ENCODE measurements around the gene RPUSD3. TPM values are rescaled to one million over a fixed set of nuclear protein-coding genes. Genes with fewer than 3 reads are reported as not detected.

The RPUSD3 gene
- total and polyA plus RNA-seq, 9 of the 15 experiments (the other 6 are each of a cell fraction or from before 2014, with no cell fraction given), result 13.8 to 99.0 (median 59.3) TPM

DNA sequence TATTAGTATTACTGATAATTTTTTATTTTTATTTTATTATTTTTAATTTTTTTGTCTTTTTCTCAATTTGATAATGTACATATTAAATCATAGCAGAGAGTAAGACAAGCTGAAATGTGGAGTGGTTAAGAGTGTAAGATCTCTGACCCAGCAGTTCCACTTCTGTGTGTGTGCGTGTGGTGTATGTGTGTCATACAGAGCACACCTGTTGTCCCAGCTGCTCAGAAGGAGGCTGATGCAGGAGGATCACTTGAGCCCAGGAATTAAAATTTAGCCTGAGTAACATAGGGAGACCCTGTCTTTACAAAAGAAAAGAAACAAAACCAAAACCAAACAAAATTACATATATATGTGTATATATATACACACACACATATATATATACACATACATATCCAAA lies 37.6 kb upstream of the RPUSD3 start:
- peaks cover 12 to 27% of the 10 kb centered on the region in 2 experiments for H3K4me1 ChIP-seq (replicated peaks in 1 of 2; ENCODE audit: control insufficient read depth in 2 of 2, insufficient read depth in 2 of 2, low read length in 2 of 2)
- H3K9ac ChIP-seq (ENCODE audit: insufficient read depth in 1 of 2, low read depth in 2 of 2, low read length in 2 of 2), result no peak overlapping the region
- no peak overlapping the region for H3K4me3 ChIP-seq
- H3K9me1 ChIP-seq (ENCODE audit: control insufficient read depth, insufficient read depth, low read length), result no peaks in the 10 kb centered on the region
- H3K36me3 ChIP-seq (ENCODE audit: control insufficient read depth, insufficient read depth, low read length), result no peaks in the 10 kb centered on the region
- no TSS peak for BruUV-seq (replicated peaks)
- ATAC-seq (no peak), DNase-seq (ENCODE audit: extremely low read depth in 1 of 4, low spot score in 3 of 4) (no peak), FAIRE-seq (no peak)
- in situ Hi-C loops (cut with MboI) (no loop called here), intact Hi-C loops (cut with micrococcal nuclease) (no loop called here)
- ChIA-PET POLR2A (interaction anchor here (1.2 kb wide), 1 partner anchor 17 kb away, joined by 4 read pairs; no protein-coding TSS in a partner anchor), CTCF (ENCODE audit: low intra/inter-chr PET ratio) (no interaction called here)
- H2AFZ ChIP-seq (ENCODE audit: low read depth, low read length), result no peak overlapping the region
- no peaks in the 10 kb centered on the region for H3K79me2 ChIP-seq (ENCODE audit: control insufficient read depth, insufficient read depth, low read length)
- WGBS (ENCODE audit: insufficient coverage, low coverage, missing lambda C conversion rate), result 100% methylated on average over 1 of the region's 1 CpG
- H3K9me3 ChIP-seq (replicated peaks; ENCODE audit: control insufficient read depth, insufficient read depth, low read depth, low read length), result no peaks in the 10 kb centered on the region
- H4K20me1 ChIP-seq (replicated peaks; ENCODE audit: control insufficient read depth, insufficient read depth, low read length), result no peaks in the 10 kb centered on the region
- H3K27me3 ChIP-seq (ENCODE audit: control insufficient read depth in 2 of 2, insufficient read depth in 2 of 2, low read length in 2 of 2), result no peaks in the 10 kb centered on the region
- H3K27ac ChIP-seq (ENCODE audit: extremely low read depth, low read depth, low read length), result no peak overlapping the region
- H3K4me2 ChIP-seq (ENCODE audit: insufficient read depth, low read length), result no peak overlapping the region
- no peak for TF ChIP-seq U2AF2 (optimal IDR thresholded peaks at IDR 0.05; ENCODE audit: low read depth, low read length)
- TF ChIP-seq SMARCA5 (IDR thresholded peaks at IDR 0.05), result no peak
- TF ChIP-seq ERF (CRISPR knock-in tag; IDR thresholded peaks at IDR 0.05), result no peak
- TF ChIP-seq, protein P1, sequence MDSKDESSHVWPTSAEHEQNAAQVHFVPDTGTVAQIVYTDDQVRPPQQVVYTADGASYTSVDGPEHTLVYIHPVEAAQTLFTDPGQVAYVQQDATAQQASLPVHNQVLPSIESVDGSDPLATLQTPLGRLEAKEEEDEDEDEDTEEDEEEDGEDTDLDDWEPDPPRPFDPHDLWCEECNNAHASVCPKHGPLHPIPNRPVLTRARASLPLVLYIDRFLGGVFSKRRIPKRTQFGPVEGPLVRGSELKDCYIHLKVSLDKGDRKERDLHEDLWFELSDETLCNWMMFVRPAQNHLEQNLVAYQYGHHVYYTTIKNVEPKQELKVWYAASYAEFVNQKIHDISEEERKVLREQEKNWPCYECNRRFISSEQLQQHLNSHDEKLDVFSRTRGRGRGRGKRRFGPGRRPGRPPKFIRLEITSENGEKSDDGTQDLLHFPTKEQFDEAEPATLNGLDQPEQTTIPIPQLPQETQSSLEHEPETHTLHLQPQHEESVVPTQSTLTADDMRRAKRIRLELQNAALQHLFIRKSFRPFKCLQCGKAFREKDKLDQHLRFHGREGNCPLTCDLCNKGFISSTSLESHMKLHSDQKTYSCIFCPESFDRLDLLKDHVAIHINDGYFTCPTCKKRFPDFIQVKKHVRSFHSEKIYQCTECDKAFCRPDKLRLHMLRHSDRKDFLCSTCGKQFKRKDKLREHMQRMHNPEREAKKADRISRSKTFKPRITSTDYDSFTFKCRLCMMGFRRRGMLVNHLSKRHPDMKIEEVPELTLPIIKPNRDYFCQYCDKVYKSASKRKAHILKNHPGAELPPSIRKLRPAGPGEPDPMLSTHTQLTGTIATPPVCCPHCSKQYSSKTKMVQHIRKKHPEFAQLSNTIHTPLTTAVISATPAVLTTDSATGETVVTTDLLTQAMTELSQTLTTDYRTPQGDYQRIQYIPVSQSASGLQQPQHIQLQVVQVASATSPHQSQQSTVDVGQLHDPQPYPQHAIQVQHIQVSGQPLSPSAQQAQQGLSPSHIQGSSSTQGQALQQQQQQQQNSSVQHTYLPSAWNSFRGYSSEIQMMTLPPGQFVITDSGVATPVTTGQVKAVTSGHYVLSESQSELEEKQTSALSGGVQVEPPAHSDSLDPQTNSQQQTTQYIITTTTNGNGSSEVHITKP (IDR thresholded peaks at IDR 0.05; ENCODE audit: partially characterized antibody), result no peak
- TF ChIP-seq, protein P2, sequence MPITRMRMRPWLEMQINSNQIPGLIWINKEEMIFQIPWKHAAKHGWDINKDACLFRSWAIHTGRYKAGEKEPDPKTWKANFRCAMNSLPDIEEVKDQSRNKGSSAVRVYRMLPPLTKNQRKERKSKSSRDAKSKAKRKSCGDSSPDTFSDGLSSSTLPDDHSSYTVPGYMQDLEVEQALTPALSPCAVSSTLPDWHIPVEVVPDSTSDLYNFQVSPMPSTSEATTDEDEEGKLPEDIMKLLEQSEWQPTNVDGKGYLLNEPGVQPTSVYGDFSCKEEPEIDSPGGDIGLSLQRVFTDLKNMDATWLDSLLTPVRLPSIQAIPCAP (CRISPR knock-in tag; IDR thresholded peaks at IDR 0.05; ENCODE audit: borderline replicate concordance), result no peak
- TF ChIP-seq ZSCAN29 (IDR thresholded peaks at IDR 0.05), result no peak
- TF ChIP-seq NFE2 (IDR thresholded peaks at IDR 0.05; ENCODE audit: low read depth), result no peak
- TF ChIP-seq, protein P3, sequence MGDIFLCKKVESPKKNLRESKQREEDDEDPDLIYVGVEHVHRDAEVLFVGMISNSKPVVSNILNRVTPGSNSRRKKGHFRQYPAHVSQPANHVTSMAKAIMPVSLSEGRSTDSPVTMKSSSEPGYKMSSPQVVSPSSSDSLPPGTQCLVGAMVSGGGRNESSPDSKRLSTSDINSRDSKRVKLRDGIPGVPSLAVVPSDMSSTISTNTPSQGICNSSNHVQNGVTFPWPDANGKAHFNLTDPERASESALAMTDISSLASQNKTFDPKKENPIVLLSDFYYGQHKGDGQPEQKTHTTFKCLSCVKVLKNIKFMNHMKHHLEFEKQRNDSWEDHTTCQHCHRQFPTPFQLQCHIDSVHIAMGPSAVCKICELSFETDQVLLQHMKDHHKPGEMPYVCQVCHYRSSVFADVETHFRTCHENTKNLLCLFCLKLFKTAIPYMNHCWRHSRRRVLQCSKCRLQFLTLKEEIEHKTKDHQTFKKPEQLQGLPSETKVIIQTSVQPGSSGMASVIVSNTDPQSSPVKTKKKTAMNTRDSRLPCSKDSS (IDR thresholded peaks at IDR 0.05; ENCODE audit: low read depth, partially characterized antibody), result no peak
- TF ChIP-seq BACH1 (tag; IDR thresholded peaks at IDR 0.05), result no peak
- TF ChIP-seq ZNF830 (CRISPR knock-in tag; IDR thresholded peaks at IDR 0.05), result no peak
- TF ChIP-seq, protein P4, sequence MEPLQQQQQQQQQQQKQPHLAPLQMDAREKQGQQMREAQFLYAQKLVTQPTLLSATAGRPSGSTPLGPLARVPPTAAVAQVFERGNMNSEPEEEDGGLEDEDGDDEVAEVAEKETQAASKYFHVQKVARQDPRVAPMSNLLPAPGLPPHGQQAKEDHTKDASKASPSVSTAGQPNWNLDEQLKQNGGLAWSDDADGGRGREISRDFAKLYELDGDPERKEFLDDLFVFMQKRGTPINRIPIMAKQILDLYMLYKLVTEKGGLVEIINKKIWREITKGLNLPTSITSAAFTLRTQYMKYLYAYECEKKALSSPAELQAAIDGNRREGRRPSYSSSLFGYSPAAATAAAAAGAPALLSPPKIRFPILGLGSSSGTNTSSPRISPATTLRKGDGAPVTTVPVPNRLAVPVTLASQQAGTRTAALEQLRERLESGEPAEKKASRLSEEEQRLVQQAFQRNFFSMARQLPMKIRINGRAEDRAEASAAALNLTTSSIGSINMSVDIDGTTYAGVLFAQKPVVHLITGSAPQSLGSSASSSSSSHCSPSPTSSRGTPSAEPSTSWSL (CRISPR knock-in tag; IDR thresholded peaks at IDR 0.05; ENCODE audit: borderline replicate concordance), result no peak
- TF ChIP-seq, protein P5, sequence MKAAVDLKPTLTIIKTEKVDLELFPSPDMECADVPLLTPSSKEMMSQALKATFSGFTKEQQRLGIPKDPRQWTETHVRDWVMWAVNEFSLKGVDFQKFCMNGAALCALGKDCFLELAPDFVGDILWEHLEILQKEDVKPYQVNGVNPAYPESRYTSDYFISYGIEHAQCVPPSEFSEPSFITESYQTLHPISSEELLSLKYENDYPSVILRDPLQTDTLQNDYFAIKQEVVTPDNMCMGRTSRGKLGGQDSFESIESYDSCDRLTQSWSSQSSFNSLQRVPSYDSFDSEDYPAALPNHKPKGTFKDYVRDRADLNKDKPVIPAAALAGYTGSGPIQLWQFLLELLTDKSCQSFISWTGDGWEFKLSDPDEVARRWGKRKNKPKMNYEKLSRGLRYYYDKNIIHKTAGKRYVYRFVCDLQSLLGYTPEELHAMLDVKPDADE (conservative IDR thresholded peaks at IDR 0.05; ENCODE audit: control insufficient read depth, low read depth, low read length), result no peak

All from K562 (cell line).